LNCAP (cell line): ENCODE results near the gene MEGF11.

Experiments
- CTCF ChIP-seq: fragments of 450-650 bp; IDR thresholded peaks from 2 replicates; pipeline ENCODE4 v1.5.1; 2017; ENCODE audit warnings: mild to moderate bottlenecking

MEGF11 gene

GRCh38 chr15:66098022-66098363 lies 155.6 kb downstream of the MEGF11 start:
- no peak for TF ChIP-seq CTCF

- no peak for TF ChIP-seq CTCF
These were observed 156.2 kb downstream of the MEGF11 start for GRCh38 chr15:66097151-66098021.

GRCh38 chr15:66096688-66097058 lies 156.9 kb downstream of the MEGF11 start:
- no peak for TF ChIP-seq CTCF

GRCh38 chr15:66095871-66096687 lies 157.5 kb downstream of the MEGF11 start:
- TF ChIP-seq CTCF, result no peak

GRCh38 chr15:66094331-66094730 lies 159.2 kb downstream of the MEGF11 start:
- TF ChIP-seq CTCF, result no peak

- TF ChIP-seq CTCF, result no peak
These were observed 161.2 kb downstream of the MEGF11 start for GRCh38 chr15:66092053-66093016.

- TF ChIP-seq CTCF, result no peak
These were observed 164.0 kb downstream of the MEGF11 start for GRCh38 chr15:66089509-66089908.
